Measurements from ENCODE around the gene LRRC3. TPM values are rescaled to one million over a fixed set of nuclear protein-coding genes. Genes with fewer than 3 reads are reported as not detected.

Gene LRRC3
- total RNA-seq, 1 donor from 2014 or later, result 10.1 TPM

DNA sequence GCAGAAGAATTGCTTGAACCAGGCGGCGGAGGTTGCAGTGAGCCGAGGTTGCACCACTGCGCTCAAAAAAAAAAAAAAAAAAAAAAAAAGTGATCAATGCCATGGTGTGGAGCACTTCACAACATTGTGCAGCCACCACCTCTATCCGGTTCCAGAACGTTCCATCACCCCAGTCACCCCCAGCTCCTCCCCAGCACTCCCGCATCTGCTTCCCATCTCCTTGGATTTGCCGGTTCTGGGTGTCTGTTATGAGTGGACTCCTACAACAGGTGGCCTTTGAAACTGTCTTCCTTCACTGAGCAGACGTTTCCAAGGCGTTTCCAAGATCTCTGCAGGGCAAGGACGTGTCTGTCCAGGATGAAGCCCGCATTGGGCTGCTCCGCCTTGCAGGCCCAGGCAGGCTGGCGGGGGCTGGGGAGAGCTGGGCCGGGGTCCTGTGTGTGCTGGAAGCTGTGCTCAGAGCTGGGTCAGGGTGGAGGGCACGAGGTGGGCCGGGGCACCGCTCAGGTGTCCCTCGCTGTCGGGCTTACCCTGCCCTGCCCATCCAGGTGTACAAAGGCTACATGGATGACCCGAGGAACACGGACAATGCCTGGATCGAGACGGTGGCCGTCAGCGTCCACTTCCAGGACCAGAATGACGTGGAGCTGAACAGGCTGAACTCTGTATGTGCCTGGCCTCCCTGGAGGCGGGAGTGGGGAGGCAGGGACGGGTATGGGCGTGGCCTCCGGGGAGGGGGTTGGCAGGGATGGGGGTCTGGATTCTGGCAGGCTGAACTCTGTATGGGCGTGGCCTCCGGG, 14.9 kb upstream of the LRRC3 start:
- no peak for DNase-seq (ENCODE audit: low read depth, low spot score)
- no peaks in the 10 kb centered on the region for H3K9me3 Mint-ChIP-seq
- no peaks in the 10 kb centered on the region for H3K27me3 Mint-ChIP-seq (ENCODE audit: low read depth)
- no peak overlapping the region for H3K27ac Mint-ChIP-seq (ENCODE audit: unreplicated experiment)
- no peaks in the 10 kb centered on the region for H3K36me3 Mint-ChIP-seq (ENCODE audit: low read depth)
- H3K4me3 Mint-ChIP-seq, result no peak overlapping the region
- TF ChIP-seq, protein P1, sequence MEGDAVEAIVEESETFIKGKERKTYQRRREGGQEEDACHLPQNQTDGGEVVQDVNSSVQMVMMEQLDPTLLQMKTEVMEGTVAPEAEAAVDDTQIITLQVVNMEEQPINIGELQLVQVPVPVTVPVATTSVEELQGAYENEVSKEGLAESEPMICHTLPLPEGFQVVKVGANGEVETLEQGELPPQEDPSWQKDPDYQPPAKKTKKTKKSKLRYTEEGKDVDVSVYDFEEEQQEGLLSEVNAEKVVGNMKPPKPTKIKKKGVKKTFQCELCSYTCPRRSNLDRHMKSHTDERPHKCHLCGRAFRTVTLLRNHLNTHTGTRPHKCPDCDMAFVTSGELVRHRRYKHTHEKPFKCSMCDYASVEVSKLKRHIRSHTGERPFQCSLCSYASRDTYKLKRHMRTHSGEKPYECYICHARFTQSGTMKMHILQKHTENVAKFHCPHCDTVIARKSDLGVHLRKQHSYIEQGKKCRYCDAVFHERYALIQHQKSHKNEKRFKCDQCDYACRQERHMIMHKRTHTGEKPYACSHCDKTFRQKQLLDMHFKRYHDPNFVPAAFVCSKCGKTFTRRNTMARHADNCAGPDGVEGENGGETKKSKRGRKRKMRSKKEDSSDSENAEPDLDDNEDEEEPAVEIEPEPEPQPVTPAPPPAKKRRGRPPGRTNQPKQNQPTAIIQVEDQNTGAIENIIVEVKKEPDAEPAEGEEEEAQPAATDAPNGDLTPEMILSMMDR (conservative IDR thresholded peaks at IDR 0.05), result no peak
- H3K4me1 Mint-ChIP-seq, result no peaks in the 10 kb centered on the region

DNA sequence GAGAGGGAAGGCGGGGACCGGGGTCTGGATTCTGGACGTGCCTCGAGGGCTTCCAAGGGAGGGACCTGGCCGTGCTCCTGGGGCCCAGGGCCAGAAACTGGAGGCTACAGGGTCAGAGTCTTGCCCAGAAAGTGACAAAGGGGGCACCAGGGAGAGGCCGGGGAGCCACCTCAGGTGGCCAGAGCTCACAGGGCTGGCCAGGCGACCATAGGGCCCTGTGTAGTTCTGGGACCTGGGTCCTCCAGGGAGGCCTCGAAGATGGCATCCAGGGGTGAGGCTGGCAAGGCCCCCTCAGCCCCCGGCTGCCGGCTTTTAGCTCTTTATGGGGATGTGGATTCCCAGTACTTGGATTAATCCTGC, 14.3 kb upstream of the LRRC3 start:
- TF ChIP-seq, protein P1 (conservative IDR thresholded peaks at IDR 0.05), result no peak
- Mint-ChIP-seq H3K36me3 (ENCODE audit: low read depth) (no peaks in the 10 kb centered on the region), H3K27me3 (ENCODE audit: low read depth) (no peaks in the 10 kb centered on the region), H3K27ac (ENCODE audit: unreplicated experiment) (no peak overlapping the region), H3K4me1 (no peaks in the 10 kb centered on the region), H3K4me3 (no peak overlapping the region), H3K9me3 (no peaks in the 10 kb centered on the region)
- no peak for DNase-seq (ENCODE audit: low read depth, low spot score)

DNA sequence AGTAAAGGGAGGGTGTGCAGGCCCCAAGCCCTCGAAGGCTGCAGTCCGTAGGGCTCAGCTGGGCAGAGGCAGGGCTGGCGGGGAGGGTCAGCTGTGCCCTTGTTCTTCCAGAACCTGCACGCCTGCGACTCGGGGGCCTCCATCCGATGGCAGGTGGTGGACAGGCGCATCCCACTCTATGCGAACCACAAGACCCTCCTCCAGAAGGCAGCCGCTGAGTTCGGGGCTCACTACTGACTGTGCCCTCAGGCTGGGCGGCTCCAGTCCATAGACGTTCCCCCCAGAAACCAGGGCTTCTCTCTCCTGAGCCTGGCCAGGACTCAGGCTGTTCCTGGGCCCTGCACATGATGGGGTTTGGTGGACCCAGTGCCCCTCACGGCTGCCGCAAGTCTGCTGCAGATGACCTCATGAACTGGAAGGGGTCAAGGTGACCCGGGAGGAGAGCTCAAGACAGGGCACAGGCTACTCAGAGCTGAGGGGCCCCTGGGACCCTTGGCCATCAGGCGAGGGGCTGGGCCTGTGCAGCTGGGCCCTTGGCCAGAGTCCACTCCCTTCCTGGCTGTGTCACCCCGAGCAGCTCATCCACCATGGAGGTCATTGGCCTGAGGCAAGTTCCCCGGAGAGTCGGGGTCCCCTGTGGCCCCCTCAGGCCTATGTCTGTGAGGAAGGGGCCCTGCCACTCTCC, 13.6 kb upstream of the LRRC3 start:
- Mint-ChIP-seq H3K9me3 (no peaks in the 10 kb centered on the region), H3K4me1 (no peaks in the 10 kb centered on the region), H3K4me3 (no peak overlapping the region), H3K36me3 (ENCODE audit: low read depth) (no peaks in the 10 kb centered on the region), H3K27me3 (ENCODE audit: low read depth) (no peaks in the 10 kb centered on the region), H3K27ac (ENCODE audit: unreplicated experiment) (no peak overlapping the region)
- DNase-seq (ENCODE audit: low read depth, low spot score), result no peak
- TF ChIP-seq, protein P1 (conservative IDR thresholded peaks at IDR 0.05), result no peak

DNA sequence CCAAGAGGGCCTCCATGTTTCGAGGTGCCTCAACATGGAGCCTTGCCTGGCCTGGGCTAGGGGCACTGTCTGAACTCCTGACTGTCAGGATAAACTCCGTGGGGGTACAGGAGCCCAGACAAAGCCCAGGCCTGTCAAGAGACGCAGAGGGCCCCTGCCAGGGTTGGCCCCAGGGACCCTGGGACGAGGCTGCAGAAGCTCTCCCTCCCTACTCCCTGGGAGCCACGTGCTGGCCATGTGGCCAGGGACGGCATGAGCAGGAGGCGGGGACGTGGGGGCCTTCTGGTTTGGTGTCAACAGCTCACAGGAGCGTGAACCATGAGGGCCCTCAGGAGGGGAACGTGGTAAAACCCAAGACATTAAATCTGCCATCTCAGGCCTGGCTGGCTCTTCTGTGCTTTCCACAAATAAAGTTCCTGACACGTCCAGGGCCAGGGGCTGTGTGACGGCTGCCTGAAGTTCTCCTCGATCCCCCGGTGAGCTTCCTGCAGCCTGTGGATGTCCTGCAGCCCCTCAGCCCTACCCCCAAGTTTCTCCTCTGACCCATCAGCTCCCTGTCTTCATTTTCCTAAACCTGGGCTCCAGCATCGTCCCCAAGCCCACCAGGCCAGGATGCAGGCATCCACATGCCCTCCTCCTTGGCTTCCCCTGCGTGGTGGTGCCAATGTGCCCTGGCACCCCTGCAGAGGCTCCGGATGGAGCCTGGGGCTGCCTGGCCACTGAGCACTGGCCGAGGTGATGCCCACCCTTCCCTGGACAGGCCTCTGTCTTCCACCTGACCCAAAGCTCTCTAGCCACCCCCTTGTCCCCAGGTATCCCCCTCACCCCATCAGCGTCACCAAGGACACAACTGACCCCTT, 12.8 kb upstream of the LRRC3 start:
- no peaks in the 10 kb centered on the region for H3K36me3 Mint-ChIP-seq (ENCODE audit: low read depth)
- H3K4me1 Mint-ChIP-seq, result no peaks in the 10 kb centered on the region
- H3K4me3 Mint-ChIP-seq, result no peak overlapping the region
- H3K27me3 Mint-ChIP-seq (ENCODE audit: low read depth), result no peaks in the 10 kb centered on the region
- no peak overlapping the region for H3K27ac Mint-ChIP-seq (ENCODE audit: unreplicated experiment)
- H3K9me3 Mint-ChIP-seq, result no peaks in the 10 kb centered on the region
- DNase-seq (ENCODE audit: low read depth, low spot score), result no peak
- TF ChIP-seq, protein P1 (conservative IDR thresholded peaks at IDR 0.05), result no peak

DNA sequence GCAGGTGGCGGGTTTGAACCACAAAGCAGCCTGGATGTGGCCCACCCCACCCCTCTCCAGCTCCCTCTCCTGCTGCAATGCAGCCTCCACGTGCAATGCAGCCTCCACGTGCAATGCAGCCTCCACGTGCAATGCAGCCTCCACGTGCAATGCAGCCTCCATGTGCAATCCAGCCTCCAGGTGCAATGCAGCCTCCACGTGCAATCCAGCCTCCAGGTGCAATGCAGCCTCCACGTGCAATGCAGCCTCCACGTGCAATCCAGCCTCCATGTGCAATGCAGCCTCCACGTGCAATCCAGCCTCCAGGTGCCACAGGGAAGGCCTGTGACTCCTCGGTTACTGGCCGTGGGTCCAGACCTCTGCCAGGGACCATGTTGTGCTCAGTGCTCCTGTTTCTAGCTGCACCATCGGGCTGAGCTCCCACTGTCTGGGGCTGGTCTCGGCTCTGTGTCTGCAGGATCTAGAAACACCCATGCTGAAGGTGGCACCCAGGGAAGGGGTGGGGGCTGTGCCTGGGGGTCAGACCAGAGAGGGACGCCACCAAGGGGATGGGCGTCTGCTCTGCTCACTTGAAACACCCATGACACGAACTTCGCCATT, 11.9 kb upstream of the LRRC3 start:
- Mint-ChIP-seq H3K4me3 (no peak overlapping the region), H3K36me3 (ENCODE audit: low read depth) (no peaks in the 10 kb centered on the region), H3K4me1 (no peaks in the 10 kb centered on the region), H3K9me3 (no peaks in the 10 kb centered on the region), H3K27ac (ENCODE audit: unreplicated experiment) (no peak overlapping the region), H3K27me3 (ENCODE audit: low read depth) (no peaks in the 10 kb centered on the region)
- DNase-seq (ENCODE audit: low read depth, low spot score), result no peak
- TF ChIP-seq, protein P1 (conservative IDR thresholded peaks at IDR 0.05), result no peak

All from neural crest cell (in vitro differentiated cells).